IPS-NIHi11 (cell line): ENCODE measurements around the gene NANOGP8.
A peak's percentile ranks its signal among the peaks of the same experiment; 100 is the strongest.
"Not testable (repeated sequence)": the region's sequence is repeated elsewhere in the genome, so short reads cannot be mapped to it uniquely, and the experiment has no call there.

Experiments
- DNase-seq: peaks from one replicate; pipeline ENCODE4 v3.0.0; 2012; ENCODE audit warnings: mixed read lengths, low spot score

Gene NANOGP8

GRCh38 chr15:35092846-35093245, 7.8 kb upstream of the NANOGP8 start:
- no peak for DNase-seq

GRCh38 chr15:35092311-35092710, 7.2 kb upstream of the NANOGP8 start:
- DNase-seq: no peak

DNA sequence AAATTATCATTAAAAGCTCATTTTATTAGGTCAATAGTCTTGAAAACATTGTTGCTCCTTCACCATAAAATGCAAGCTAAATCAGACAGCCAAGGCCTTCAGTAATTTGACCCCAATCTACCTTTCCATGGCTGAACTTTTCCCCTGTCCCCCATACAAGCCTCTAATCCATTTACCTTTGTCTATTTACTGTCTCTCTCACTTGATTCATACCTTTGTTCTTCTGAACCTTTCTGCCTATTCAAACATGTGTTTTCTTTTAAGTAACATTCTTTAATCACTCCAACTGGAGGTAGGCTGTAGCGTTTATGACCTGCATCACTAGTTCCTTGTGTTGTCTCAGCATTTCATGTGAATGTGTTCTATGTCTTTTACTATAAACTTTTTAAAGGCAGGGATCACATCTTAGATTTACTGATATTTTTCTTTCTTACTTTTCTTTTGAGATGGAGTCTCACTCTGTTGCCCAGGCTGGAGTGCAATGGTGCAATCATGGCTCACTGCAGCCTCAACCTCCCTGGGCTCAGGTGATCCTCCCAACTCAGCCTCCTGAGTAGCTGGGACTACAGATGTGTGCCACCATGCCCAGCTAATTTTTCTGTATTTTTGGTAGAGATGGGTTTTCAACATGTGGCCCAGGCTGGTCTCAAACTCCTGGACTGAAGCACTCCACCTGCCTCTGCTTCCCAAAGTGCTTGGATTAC, 5.2 kb upstream of the NANOGP8 start:
- DNase-seq: no peak

GRCh38 chr15:35089551-35089950, 4.5 kb upstream of the NANOGP8 start:
- no peak for DNase-seq

DNA sequence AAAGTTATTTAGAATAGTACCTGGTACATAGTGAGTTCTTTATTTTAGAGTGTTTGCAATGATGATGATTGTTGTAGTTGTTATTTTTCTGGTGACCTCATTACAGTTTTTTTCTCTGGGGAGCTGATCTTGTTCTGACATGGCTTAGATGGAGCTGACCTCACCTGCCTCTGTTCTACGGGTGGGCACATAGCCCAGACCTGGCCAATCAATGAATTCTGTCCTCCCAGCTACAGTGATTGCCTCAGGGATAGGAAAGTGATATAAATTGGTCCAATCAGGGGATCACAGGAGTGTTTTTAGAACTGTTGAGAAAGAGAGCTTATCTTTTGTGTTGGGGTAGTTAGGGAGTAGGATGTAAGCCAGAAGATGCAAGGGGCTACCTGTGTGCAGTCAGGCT, 3.2 kb upstream of the NANOGP8 start:
- no peak for DNase-seq

DNA sequence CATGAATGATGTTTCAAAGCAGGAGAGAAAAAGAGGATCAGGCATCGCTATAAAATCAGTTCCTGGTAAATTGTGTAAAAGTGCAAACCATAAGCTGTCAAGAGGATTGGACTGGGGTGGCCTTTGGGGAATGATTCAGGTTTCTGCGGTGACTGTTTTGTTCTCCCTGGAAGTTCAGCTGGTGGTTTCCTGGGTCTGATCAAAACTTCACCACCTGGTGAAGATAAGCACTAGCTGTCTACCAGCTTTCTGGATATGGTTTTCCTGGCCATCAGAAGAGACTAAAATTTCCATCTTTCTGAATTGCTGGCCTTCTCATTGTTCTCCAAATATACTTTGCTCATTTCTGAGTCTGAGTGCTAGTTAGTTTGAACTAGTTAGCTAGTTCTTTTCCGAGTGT, 2.7 kb upstream of the NANOGP8 start:
- DNase-seq: no peak

DNA sequence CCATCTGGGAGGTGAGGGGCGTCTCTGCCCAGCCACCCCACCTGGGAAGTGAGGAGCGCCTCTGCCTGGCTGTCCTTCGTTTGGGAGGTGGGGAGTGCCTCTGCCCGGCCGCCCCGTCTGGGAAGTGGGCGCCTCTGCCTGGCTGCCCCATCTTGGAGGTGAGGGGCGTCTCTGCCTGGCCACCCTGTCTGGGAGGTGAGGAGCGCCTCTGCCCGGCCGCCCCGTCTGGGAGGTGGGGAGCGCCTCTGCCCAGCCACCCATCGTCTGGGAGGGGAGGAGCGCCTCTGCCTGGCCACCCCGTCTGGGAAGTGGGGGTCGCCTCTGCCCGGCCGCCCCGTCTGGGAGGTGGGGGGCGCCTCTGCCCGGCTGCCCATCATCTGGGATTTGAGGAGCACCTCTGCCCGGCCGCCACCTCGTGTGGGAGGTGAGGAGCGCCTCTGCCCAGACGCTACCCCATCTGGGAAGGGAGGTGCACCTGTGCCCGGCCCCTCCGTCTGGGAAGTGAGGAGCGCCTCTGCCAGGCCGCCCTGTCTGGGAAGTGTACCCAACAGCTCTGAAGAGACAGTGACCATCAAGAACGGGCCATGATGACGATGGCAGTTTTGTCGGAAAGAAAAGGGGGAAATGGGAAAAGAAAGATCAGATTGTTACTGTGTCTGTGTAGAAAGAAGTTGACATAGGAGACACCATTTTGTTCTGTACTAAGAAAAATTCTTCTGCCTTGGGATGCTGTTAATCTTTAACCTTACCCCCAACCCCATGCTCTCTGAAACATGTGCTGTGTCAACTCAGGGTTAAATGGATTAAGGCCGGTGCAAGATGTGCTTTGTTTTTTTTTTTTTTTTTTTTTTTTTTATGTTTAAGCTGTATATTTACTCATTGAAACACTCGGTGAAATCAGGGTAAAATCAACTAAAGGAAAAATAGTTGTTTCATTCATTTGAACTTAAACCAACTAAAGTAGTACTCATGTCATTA, 2.4 kb downstream of the NANOGP8 start:
- not testable (repeated sequence) for DNase-seq

GRCh38 chr15:35081626-35082365, 3.3 kb downstream of the NANOGP8 start:
- not testable (repeated sequence) for DNase-seq

- no peak for DNase-seq
Measured at GRCh38 chr15:35080226-35080625, 4.9 kb downstream of the NANOGP8 start.

GRCh38 chr15:35078221-35078915, 6.7 kb downstream of the NANOGP8 start:
- peak; percentile 81 for DNase-seq

DNA sequence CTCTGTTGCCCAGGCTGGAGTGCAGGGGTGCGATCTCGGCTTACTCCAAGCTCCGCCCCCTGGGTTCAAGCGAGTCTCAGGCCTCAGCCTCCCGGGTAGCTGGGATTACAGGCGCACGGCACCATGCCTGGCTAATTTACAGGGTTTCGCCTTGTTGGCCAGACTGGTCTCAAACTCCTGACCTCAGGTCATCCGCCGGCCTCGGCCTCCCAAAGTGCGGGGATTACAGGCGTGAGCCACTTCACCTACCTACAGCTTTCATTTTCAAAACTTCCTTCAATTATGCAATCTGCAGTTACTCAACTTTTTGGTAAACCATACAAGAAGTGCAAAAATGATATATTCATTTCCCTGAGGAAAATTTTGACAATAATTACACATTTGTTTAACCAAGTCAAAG, 14.0 kb downstream of the NANOGP8 start:
- no peak for DNase-seq

- DNase-seq: no peak
Measured at GRCh38 chr15:35068846-35069475, 16.1 kb downstream of the NANOGP8 start.

- no peak for DNase-seq
Measured at GRCh38 chr15:35067496-35068347, 17.4 kb downstream of the NANOGP8 start.

GRCh38 chr15:35066094-35066493, 19.0 kb downstream of the NANOGP8 start:
- no peak for DNase-seq

DNA sequence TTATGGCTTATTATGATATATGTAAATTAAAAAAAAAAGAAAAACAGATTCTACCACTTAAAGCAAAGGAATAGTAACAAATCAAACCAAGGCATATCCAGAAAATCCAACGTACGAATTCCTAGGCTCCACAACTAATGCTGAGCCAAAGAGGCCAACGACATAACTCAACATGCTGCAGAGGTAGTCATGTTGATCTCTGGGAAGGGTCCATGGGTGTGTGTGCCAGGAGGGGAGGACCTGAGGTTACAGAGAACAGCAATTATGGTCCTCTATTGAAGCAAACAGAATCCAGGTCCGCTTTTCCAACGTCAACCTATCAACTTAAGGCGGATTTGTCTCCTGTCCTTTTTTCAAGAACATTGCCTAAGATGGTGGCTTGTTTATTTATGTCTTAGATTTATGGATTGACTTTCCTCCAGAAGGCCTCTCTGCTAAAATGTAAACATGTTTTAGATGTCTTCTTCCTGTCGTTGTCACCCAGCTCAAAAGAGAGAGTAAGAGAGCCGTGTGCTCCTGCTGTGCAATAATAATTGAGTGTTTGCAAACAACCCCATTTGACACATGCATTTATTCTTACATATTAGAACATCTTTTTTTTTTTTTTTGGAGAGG, 20.4 kb downstream of the NANOGP8 start:
- DNase-seq: no peak

DNA sequence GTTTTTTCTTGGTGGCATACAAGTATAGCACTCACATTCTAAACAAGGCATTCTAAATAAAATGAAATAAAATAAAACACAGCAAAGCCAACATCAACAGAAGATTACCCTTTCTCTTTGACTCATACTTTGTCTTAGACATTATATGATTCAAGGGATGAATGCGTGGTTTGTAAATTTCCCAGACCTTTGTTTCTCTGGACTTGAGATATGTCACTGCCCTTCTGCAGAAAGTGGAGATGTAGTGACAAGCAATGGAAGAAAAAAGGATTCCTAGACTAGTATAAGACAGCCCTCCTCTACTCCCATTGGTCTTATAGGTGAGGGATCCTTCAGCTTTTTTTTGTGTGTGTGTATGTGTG, 22.4 kb downstream of the NANOGP8 start:
- no peak for DNase-seq

- no peak for DNase-seq
Measured at GRCh38 chr15:35061825-35062737, 23.0 kb downstream of the NANOGP8 start.

DNA sequence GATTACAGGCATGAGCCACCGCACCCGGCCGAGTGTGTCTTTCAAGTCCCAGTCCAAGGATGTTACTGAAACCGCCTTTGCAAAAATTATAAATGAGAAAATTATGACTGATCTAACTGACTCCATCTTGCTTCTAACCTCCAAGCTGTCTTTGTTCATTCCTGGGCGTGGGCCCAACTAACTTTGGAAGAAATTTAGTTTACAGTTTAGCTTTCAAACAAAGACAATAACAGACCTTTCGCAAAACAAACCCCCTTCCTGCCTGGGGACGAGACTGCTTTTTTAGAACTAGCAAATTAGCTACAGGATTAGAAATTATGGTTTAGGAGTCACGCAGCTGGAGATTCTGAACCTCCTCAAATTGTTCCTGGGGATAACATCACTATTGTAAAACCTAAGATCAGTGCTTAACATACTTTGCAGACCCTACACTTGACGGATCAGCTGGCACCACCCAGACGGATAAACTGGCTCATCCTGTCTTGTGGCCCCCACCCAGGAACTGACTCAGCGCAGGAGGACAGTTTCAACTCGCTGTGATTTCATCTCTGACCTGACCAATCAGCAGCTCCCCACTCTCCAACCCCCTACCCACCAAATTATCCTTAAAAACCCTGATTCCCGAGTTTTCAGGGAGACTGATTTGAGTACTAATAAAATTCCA, 23.8 kb downstream of the NANOGP8 start:
- no peak for DNase-seq
